IMR-90 (cell line): ENCODE measurements around the gene TMEM117. TPM values are rescaled to one million over a fixed set of nuclear protein-coding genes. Genes with fewer than 3 reads are reported as not detected.

ENCODE experiments used
- ATAC-seq: fragments of 200-7000 bp; cut with Tn5 transposase; 2 replicates; pipeline ENCODE4 v1.9.1; 2020; ENCODE audit warnings: low read depth, mild to moderate bottlenecking, moderate library complexity
- BruUV-seq: library from RNA; stranded (reverse); fragments of 400-500 nt; replicated peaks from 2 replicates; lab custom pipeline; 2021; lab: Mats Ljungman, UMichigan
- CTCF ChIA-PET: fragments of 300-600 bp; formaldehyde crosslinking; extraction: SDS; loops from one replicate; lab custom pipeline; 2021; ENCODE audit warnings: antibody characterized with exemption; lab: Yijun Ruan, JAX
- POLR2A ChIA-PET: fragments of 300-600 bp; sonication (Branson Sonifier 250); formaldehyde crosslinking; loops from one replicate; lab custom pipeline; 2022; ENCODE audit warnings: antibody characterized with exemption; ENCODE audit not compliant: unreplicated experiment; lab: Charles Lee
- DNase-seq: peaks from one replicate; pipeline ENCODE4 v3.0.0; 2013
- H2AFZ ChIP-seq: replicated peaks from 2 replicates; pipeline ENCODE3; 2013; ENCODE audit warnings: low read length, mild to moderate bottlenecking; ENCODE audit not compliant: poor library complexity
- H2AK5ac ChIP-seq: 2 replicates; pipeline ENCODE4 v1.6.1; 2013; ENCODE audit warnings: low read depth, low read length, inconsistent platforms
- H2AK9ac ChIP-seq: replicated peaks from 2 replicates; pipeline ENCODE3; 2013; ENCODE audit warnings: mild to moderate bottlenecking, low read depth, low read length, moderate library complexity; ENCODE audit not compliant: poor library complexity
- H2BK120ac ChIP-seq: 2 replicates; pipeline ENCODE4 v1.6.1; 2013; ENCODE audit warnings: low read depth, low read length, inconsistent platforms
- H2BK15ac ChIP-seq: 3 replicates; pipeline ENCODE4 v1.6.1; 2013; ENCODE audit warnings: low read depth, low read length, inconsistent platforms
- H2BK20ac ChIP-seq: 2 replicates; pipeline ENCODE4 v1.6.1; 2013; ENCODE audit warnings: low read depth, mild to moderate bottlenecking, inconsistent platforms, low read length, moderate library complexity
- H2BK5ac ChIP-seq: 2 replicates; pipeline ENCODE4 v1.6.1; 2013; ENCODE audit warnings: mild to moderate bottlenecking, low read depth, low read length, inconsistent platforms; ENCODE audit not compliant: poor library complexity, severe bottlenecking
- H3K14ac ChIP-seq: replicated peaks from 2 replicates; pipeline ENCODE4 v1.6.1; 2013; ENCODE audit warnings: low read depth, low read length, inconsistent platforms
- H3K18ac ChIP-seq: 2 replicates; pipeline ENCODE4 v1.6.1; 2013; ENCODE audit warnings: low read depth, low read length, control low read depth
- H3K23ac ChIP-seq: 2 replicates; pipeline ENCODE4 v1.6.1; 2013; ENCODE audit warnings: low read depth, low read length, inconsistent platforms
- H3K27ac ChIP-seq: 2 replicates; pipeline ENCODE4 v1.5.1; 2013; ENCODE audit warnings: mild to moderate bottlenecking, control low read depth, low read length; ENCODE audit not compliant: insufficient read depth
- H3K27me3 ChIP-seq: 2 replicates; pipeline ENCODE4 v1.6.1; 2013; ENCODE audit warnings: low read length; ENCODE audit not compliant: control insufficient read depth, insufficient read depth
- H3K36me3 ChIP-seq: 2 replicates; pipeline ENCODE4 v1.6.1; 2013; ENCODE audit warnings: low read length, mixed read lengths; ENCODE audit not compliant: control insufficient read depth, insufficient read depth
- H3K4ac ChIP-seq: 2 replicates; pipeline ENCODE4 v1.6.1; 2013; ENCODE audit warnings: low read depth, low read length, inconsistent platforms
- H3K4me1 ChIP-seq: 2 replicates; pipeline ENCODE4 v1.6.1; 2013; ENCODE audit warnings: low read length, mixed read lengths; ENCODE audit not compliant: control insufficient read depth, insufficient read depth
- H3K4me2 ChIP-seq: 2 replicates; pipeline ENCODE4 v1.6.1; 2013; ENCODE audit warnings: low read depth, mild to moderate bottlenecking, control low read depth, low read length, moderate library complexity
- H3K4me3 ChIP-seq: 2 replicates; pipeline ENCODE4 v1.5.1; 2013; ENCODE audit warnings: low read depth, mild to moderate bottlenecking, control low read depth, low read length, moderate library complexity; ENCODE audit not compliant: insufficient read depth
- H3K56ac ChIP-seq: 2 replicates; pipeline ENCODE4 v1.6.1; 2013; ENCODE audit warnings: low read length, inconsistent platforms; ENCODE audit not compliant: insufficient read depth; ENCODE audit errors: extremely low read depth
- H3K79me1 ChIP-seq, 2 experiments: 2 replicates each; pipeline ENCODE4 v1.6.1; 2013; ENCODE audit warnings: low read length in 2 of 2, inconsistent platforms in 1 of 2, low read depth in 1 of 2
- H3K9ac ChIP-seq: 2 replicates; pipeline ENCODE4 v1.6.1; 2013; ENCODE audit warnings: low read depth, low read length, control low read depth
- H3K9me1 ChIP-seq: 2 replicates; pipeline ENCODE4 v1.6.1; 2013; ENCODE audit warnings: low read length, inconsistent platforms; ENCODE audit not compliant: insufficient read depth
- H3K9me3 ChIP-seq: 2 replicates; pipeline ENCODE4 v1.6.1; 2013; ENCODE audit warnings: low read length; ENCODE audit not compliant: control insufficient read depth, insufficient read depth
- H4K20me1 ChIP-seq: 2 replicates; pipeline ENCODE4 v1.6.1; 2013; ENCODE audit warnings: low read length, inconsistent platforms; ENCODE audit not compliant: insufficient read depth
- H4K5ac ChIP-seq: 2 replicates; pipeline ENCODE4 v1.6.1; 2013; ENCODE audit warnings: mild to moderate bottlenecking, low read depth, low read length, control low read depth
- H4K8ac ChIP-seq, 2 experiments: 2 replicates each; pipeline ENCODE4 v1.6.1; 2013; ENCODE audit warnings: low read depth in 2 of 2, low read length in 2 of 2, control low read depth in 1 of 2, inconsistent platforms in 1 of 2
- H4K91ac ChIP-seq: 2 replicates; pipeline ENCODE4 v1.6.1; 2013; ENCODE audit warnings: low read depth, low read length, inconsistent platforms; ENCODE audit not compliant: insufficient read depth
- CEBPB ChIP-seq: IDR thresholded peaks from 2 replicates; pipeline ENCODE4 v1.6.1; 2012; ENCODE audit warnings: low read depth, low read length, improper control_type of control experiment
- CHD1 ChIP-seq: IDR thresholded peaks from 2 replicates; pipeline ENCODE4 v1.6.1; 2012; ENCODE audit warnings: low read depth, low read length, improper control_type of control experiment
- CTCF ChIP-seq: conservative IDR thresholded peaks from 2 replicates; pipeline ENCODE4 v1.5.1; 2012; ENCODE audit warnings: mild to moderate bottlenecking, low read depth, low read length, improper control_type of control experiment
- MAZ ChIP-seq: IDR thresholded peaks from 2 replicates; pipeline ENCODE4 v1.6.1; 2012; ENCODE audit warnings: low read depth, mild to moderate bottlenecking, low read length, improper control_type of control experiment, moderate library complexity, borderline replicate concordance
- USF2 ChIP-seq: fragments of 150-350 bp; IDR thresholded peaks from 2 replicates; pipeline ENCODE4 v1.6.1; 2017; ENCODE audit warnings: mild to moderate bottlenecking, antibody characterized with exemption, low read length, low read depth
- WGBS, 2 experiments: methylation state at CpG; one replicate each; pipeline versions ENCODE4 v1.1.5 to v1.1.7; 2013; ENCODE audit warnings: missing lambda C conversion rate in 2 of 2; ENCODE audit not compliant: insufficient read length in 1 of 2; ENCODE audit errors: extremely low coverage in 2 of 2; 5-methylcytosine and 5-hydroxymethylcytosine counted together
- dilution Hi-C: fragments of 300-500 bp; cut with HindIII; formaldehyde crosslinking; loops from one replicate; pipeline ENCODE4 v1.14.3; 2018; ENCODE audit warnings: low sequenced_read_pairs; ENCODE audit not compliant: unreplicated experiment
- in situ Hi-C: fragments of 300-500 bp; cut with MboI; formaldehyde crosslinking; loops from 3 replicates; pipeline ENCODE4 v1.14.3; 2019; ENCODE audit warnings: low sequenced_read_pairs, inconsistent platforms, mixed read lengths
- intact Hi-C: fragments of 100-400 bp; cut with micrococcal nuclease; formaldehyde crosslinking; loops from 2 replicates; pipeline ENCODE4 v1.10.0; 2022
- polyA plus RNA-seq, 3 experiments: library from polyadenylated mRNA; depleted of rRNA; stranded (reverse); fragments of >200 nt; gene quantifications; 2 replicates each; pipeline ENCODE4 v1.2.3, GENCODE V29; 2012; ENCODE audit warnings: low replicate concordance in 1 of 3
- total RNA-seq: library from RNA; depleted of rRNA; stranded (reverse); fragments of >200 nt; gene quantifications from 2 replicates; pipeline ENCODE4 v1.2.3, GENCODE V29; 2012

Gene TMEM117
- total and polyA plus RNA-seq, 2 of the 4 experiments (the other 2 are of a cell fraction), result 8.7 to 21.0 TPM

GRCh38 chr12:44433659-44434058, 597.8 kb downstream of the TMEM117 start:
- Histone ChIP-seq H3K14ac (no peak overlapping the region), H3K9ac (no peak overlapping the region), H4K91ac (no peak overlapping the region), H3K4ac (no peak overlapping the region), H3K9me3 (no peaks in the 10 kb centered on the region), H3K23ac (no peak overlapping the region), H3K27me3 (no peaks in the 10 kb centered on the region), H2BK20ac (no peak overlapping the region), H3K4me3 (no peak overlapping the region), H3K18ac (no peak overlapping the region), H4K5ac (no peak overlapping the region), H2BK5ac (no peak overlapping the region), H2BK120ac (no peak overlapping the region), H3K4me1 (no peaks in the 10 kb centered on the region), H4K8ac (no peak overlapping the region), H2AK9ac (no peak overlapping the region), H2BK15ac (no peak overlapping the region), H3K79me1 (no peaks in the 10 kb centered on the region), H4K20me1 (no peaks in the 10 kb centered on the region), H3K4me2 (no peak overlapping the region), H2AFZ (no peak overlapping the region), H3K56ac (no peak overlapping the region), H3K36me3 (no peaks in the 10 kb centered on the region), H3K27ac (no peak overlapping the region), H3K9me1 (no peaks in the 10 kb centered on the region), H2AK5ac (no peak overlapping the region)
- DNase-seq (no peak), ATAC-seq (no peak)
- CTCF ChIA-PET, result no interaction called here
- dilution Hi-C loops (no loop called here), in situ Hi-C loops (no loop called here), intact Hi-C loops (no loop called here)
- POLR2A ChIA-PET, result no interaction called here
- BruUV-seq, result no TSS peak
- WGBS, 2 experiments, result no CpG with 5 or more reads among the region's 1 CpG
- TF ChIP-seq CTCF (no peak), CHD1 (no peak), CEBPB (no peak), MAZ (no peak), USF2 (no peak)
